HCT116 (cell line): Measurements from ENCODE around the gene CABLES1. TPM values are rescaled to one million over a fixed set of nuclear protein-coding genes. Genes with fewer than 3 reads are reported as not detected.

Experiments used
- ATAC-seq: fragments of 200-7000 bp; cut with Tn5 transposase; 2 replicates; pipeline ENCODE4 v1.9.1; 2020; ENCODE audit warnings: mild to moderate bottlenecking, moderate library complexity
- BruUV-seq: library from RNA; stranded (reverse); fragments of 400-500 nt; replicated peaks from 2 replicates; lab custom pipeline; 2021; lab: Mats Ljungman, UMichigan
- CTCF ChIA-PET: fragments of 300-600 bp; sonication (Branson Sonifier 250); formaldehyde crosslinking; loops from one replicate; lab custom pipeline; 2021; ENCODE audit warnings: antibody characterized with exemption; lab: Charles Lee
- POLR2A ChIA-PET: fragments of 300-600, 350-600 bp; sonication (Branson Sonifier 250); formaldehyde crosslinking; loops from one replicate; lab custom pipeline; 2021; ENCODE audit warnings: antibody characterized with exemption; lab: Charles Lee
- RAD21 ChIA-PET, 2 experiments: fragments of 300-600 bp; sonication (Branson Sonifier 250); formaldehyde crosslinking; loops; one replicate each; lab custom pipeline; 2023; ENCODE audit warnings: low total read pairs in 2 of 2; ENCODE audit not compliant: uncharacterized antibody in 2 of 2, unreplicated experiment in 2 of 2, low non-redundant PET in 1 of 2; lab: Charles Lee
- DNase-seq: peaks from one replicate; pipeline ENCODE4 v3.0.0-alpha.2; 2010; ENCODE audit warnings: low read depth, low spot score
- H2AFZ ChIP-seq: fragments of 200-600 bp; shearing (Covaris generic), sonication (generic); 2 replicates; pipeline ENCODE4 v1.6.1; 2017; ENCODE audit warnings: low read depth, mixed run types, mixed read lengths, antibody characterized with exemption, low read length; ENCODE audit not compliant: poor library complexity, severe bottlenecking
- H3K27ac ChIP-seq: 2 replicates; pipeline ENCODE4 v1.5.1; 2012; ENCODE audit warnings: low read depth, low read length
- H3K27me3 ChIP-seq: fragments of 200-600 bp; sonication (generic); 2 replicates; pipeline ENCODE4 v1.6.1; 2016; ENCODE audit warnings: mixed run types, low read length, mixed read lengths; ENCODE audit not compliant: insufficient read depth
- H3K36me3 ChIP-seq, 2 experiments: fragments of 200-500 bp in 1 of 2; fragments of 200-600 bp in 1 of 2; sonication (Bioruptor generic) in 1 of 2; sonication (generic) in 1 of 2; 2 replicates each; pipeline versions ENCODE4 v1.5.1 to v1.6.1; 2014 to 2016; ENCODE audit warnings: low read length in 2 of 2, inconsistent platforms in 1 of 2, mixed read lengths in 1 of 2, mixed run types in 1 of 2; ENCODE audit not compliant: insufficient read depth in 2 of 2, control insufficient read depth in 1 of 2
- H3K4me1 ChIP-seq, 2 experiments: fragments of 200-600 bp in 1 of 2; sonication (generic) in 1 of 2; 2 replicates each; pipeline versions ENCODE4 v1.5.1 to v1.6.1; 2012 to 2017; ENCODE audit warnings: low read length in 2 of 2, inconsistent platforms in 1 of 2, mild to moderate bottlenecking in 1 of 2, mixed read lengths in 1 of 2, mixed run types in 1 of 2, moderate library complexity in 1 of 2; ENCODE audit not compliant: insufficient read depth in 2 of 2, control insufficient read depth in 1 of 2
- H3K4me2 ChIP-seq: fragments of 200-600 bp; sonication (generic); 2 replicates; pipeline ENCODE4 v1.6.1; 2017; ENCODE audit warnings: mixed run types, low read length, mixed read lengths
- H3K4me3 ChIP-seq, 2 experiments: fragments of 200-600 bp in 1 of 2; sonication (generic) in 1 of 2; replicated peaks in 1 of 2; 2 replicates each; pipeline ENCODE4 v1.5.1; 2011 to 2016; ENCODE audit warnings: low read length in 2 of 2, control low read depth in 1 of 2, low read depth in 1 of 2, mild to moderate bottlenecking in 1 of 2, mixed read lengths in 1 of 2, mixed run types in 1 of 2
- H3K79me2 ChIP-seq: fragments of 200-600 bp; sonication (generic); 2 replicates; pipeline ENCODE4 v1.6.1; 2017; ENCODE audit warnings: mild to moderate bottlenecking, mixed run types, low read length, moderate library complexity, mixed read lengths; ENCODE audit not compliant: insufficient read depth
- H3K9ac ChIP-seq: fragments of 200-600 bp; sonication (generic); 2 replicates; pipeline ENCODE4 v1.6.1; 2016; ENCODE audit warnings: low read length, mixed read lengths
- H3K9me2 ChIP-seq: fragments of 200-600 bp; sonication (generic), shearing (Covaris generic); 2 replicates; pipeline ENCODE4 v1.6.1; 2017; ENCODE audit warnings: mixed run types, mild to moderate bottlenecking, moderate library complexity; ENCODE audit not compliant: insufficient read depth
- H3K9me3 ChIP-seq, 2 experiments: fragments of 200-500 bp in 1 of 2; fragments of 200-600 bp in 1 of 2; sonication (Bioruptor generic) in 1 of 2; sonication (generic) in 1 of 2; 2 replicates each; pipeline ENCODE4 v1.6.1; 2014 to 2017; ENCODE audit warnings: low read length in 2 of 2, mixed read lengths in 2 of 2, inconsistent platforms in 1 of 2, low read depth in 1 of 2, mild to moderate bottlenecking in 1 of 2, mixed run types in 1 of 2, moderate library complexity in 1 of 2; ENCODE audit not compliant: control insufficient read depth in 1 of 2, insufficient read depth in 1 of 2
- H4K20me1 ChIP-seq: fragments of 200-600 bp; sonication (generic), shearing (Covaris generic); 2 replicates; pipeline ENCODE4 v1.6.1; 2017; ENCODE audit warnings: mixed run types, mild to moderate bottlenecking, moderate library complexity; ENCODE audit not compliant: insufficient read depth
- CBX3 ChIP-seq: IDR thresholded peaks from 2 replicates; pipeline ENCODE4 v1.6.1; 2012; ENCODE audit warnings: low read depth
- EGR1 ChIP-seq: IDR thresholded peaks from 2 replicates; pipeline ENCODE4 v1.6.1; 2012; ENCODE audit warnings: low read depth
- ELF1 ChIP-seq: IDR thresholded peaks from 2 replicates; pipeline ENCODE4 v1.6.1; 2012; ENCODE audit warnings: low read depth, borderline replicate concordance
- EZH2 ChIP-seq: fragments of 200-600 bp; sonication (generic); IDR thresholded peaks from 2 replicates; pipeline ENCODE4 v1.6.1; 2017; ENCODE audit warnings: antibody characterized with exemption, mixed run types
- EZH2phosphoT487 ChIP-seq: fragments of 200-600 bp; IDR thresholded peaks from 2 replicates; pipeline ENCODE4 v1.6.1; 2018; ENCODE audit warnings: antibody characterized with exemption, borderline replicate concordance
- FOSL1 ChIP-seq: IDR thresholded peaks from 2 replicates; pipeline ENCODE4 v1.6.1; 2012; ENCODE audit warnings: low read depth
- JUND ChIP-seq: IDR thresholded peaks from 2 replicates; pipeline ENCODE4 v1.6.1; 2012
- POLR2AphosphoS5 ChIP-seq: IDR thresholded peaks from 2 replicates; pipeline ENCODE4 v1.6.1; 2011; ENCODE audit warnings: mild to moderate bottlenecking, low read depth, low read length, moderate library complexity
- RAD21 ChIP-seq: IDR thresholded peaks from 2 replicates; pipeline ENCODE4 v1.6.1; 2012; ENCODE audit warnings: low read depth, mild to moderate bottlenecking
- SIN3A ChIP-seq: IDR thresholded peaks from 2 replicates; pipeline ENCODE4 v1.6.1; 2012; ENCODE audit warnings: low read depth
- SP1 ChIP-seq: IDR thresholded peaks from 2 replicates; pipeline ENCODE4 v1.6.1; 2012; ENCODE audit warnings: low read depth
- SRF ChIP-seq: IDR thresholded peaks from 2 replicates; pipeline ENCODE4 v1.6.1; 2012; ENCODE audit warnings: low read depth
- YY1 ChIP-seq: IDR thresholded peaks from 2 replicates; pipeline ENCODE4 v1.6.1; 2011; ENCODE audit warnings: low read length, low read depth, moderate library complexity, mild to moderate bottlenecking; ENCODE audit not compliant: insufficient replicate concordance; ENCODE audit errors: extremely low read depth
- ZFX ChIP-seq: fragments of 450-650 bp; IDR thresholded peaks from 2 replicates; pipeline ENCODE4 v1.6.1; 2017
- ZNF274 ChIP-seq: fragments of 200-500 bp; sonication (Bioruptor generic); IDR thresholded peaks from 2 replicates; pipeline ENCODE4 v1.6.1; 2014; ENCODE audit warnings: mild to moderate bottlenecking, low read depth, low read length, inconsistent platforms
- intact Hi-C: fragments of 100-400 bp; cut with micrococcal nuclease; formaldehyde crosslinking; loops from 2 replicates; pipeline ENCODE4 v1.10.0; 2022
- total RNA-seq: library from RNA; stranded (reverse); gene quantifications from one replicate; pipeline ENCODE4 v1.2.1, GENCODE V29; 2021; ENCODE audit not compliant: unreplicated experiment
- TF ChIP-seq, protein P1 (sequence below): IDR thresholded peaks from 2 replicates; pipeline ENCODE4 v1.6.1; 2011; ENCODE audit warnings: mild to moderate bottlenecking, low read length, moderate library complexity; ENCODE audit not compliant: insufficient replicate concordance; ENCODE audit errors: extremely low read depth
- TF ChIP-seq, protein P2 (sequence below): IDR thresholded peaks from 2 replicates; pipeline ENCODE4 v1.6.1; 2012
- TF ChIP-seq, protein P3 (sequence below): IDR thresholded peaks from 2 replicates; pipeline ENCODE4 v1.6.1; 2012
- TF ChIP-seq, protein P4 (sequence below), 3 experiments: fragments of 200-600 bp in 1 of 3; sonication (generic) in 1 of 3; IDR thresholded peaks in 2 of 3; conservative IDR thresholded peaks in 1 of 3; 2 replicates each; pipeline ENCODE4 v1.5.1; 2012 to 2017; ENCODE audit warnings: low read depth in 2 of 3, low read length in 2 of 3, antibody characterized with exemption in 1 of 3, borderline replicate concordance in 1 of 3, control low read depth in 1 of 3, mild to moderate bottlenecking in 1 of 3, mixed read lengths in 1 of 3, mixed run types in 1 of 3, moderate library complexity in 1 of 3; ENCODE audit not compliant: insufficient read depth in 1 of 3

CABLES1 gene
- total RNA-seq, 1 experiment from 2014 or later: 7.7 TPM

DNA sequence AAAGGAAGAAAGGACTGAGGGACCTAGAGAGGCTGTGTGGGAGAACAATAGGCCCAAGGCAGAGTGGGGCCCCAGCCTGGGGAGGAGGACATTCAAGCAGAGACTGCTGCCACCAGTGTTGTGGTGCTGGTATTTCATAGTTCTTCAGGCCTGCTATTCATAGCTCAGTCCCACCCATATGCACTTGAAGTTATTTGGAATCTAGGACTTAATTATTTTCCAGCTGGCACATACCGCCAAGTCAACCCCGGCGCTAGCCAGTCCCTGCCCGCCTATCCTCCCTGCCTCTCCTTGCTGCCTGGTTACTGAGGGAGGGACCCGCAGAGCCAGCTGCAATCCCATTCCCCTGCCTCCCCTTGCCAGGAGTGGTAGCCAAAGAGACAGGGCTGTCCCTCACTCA is 141.2 kb downstream of the CABLES1 start (continued):
- TF ChIP-seq, protein P1, sequence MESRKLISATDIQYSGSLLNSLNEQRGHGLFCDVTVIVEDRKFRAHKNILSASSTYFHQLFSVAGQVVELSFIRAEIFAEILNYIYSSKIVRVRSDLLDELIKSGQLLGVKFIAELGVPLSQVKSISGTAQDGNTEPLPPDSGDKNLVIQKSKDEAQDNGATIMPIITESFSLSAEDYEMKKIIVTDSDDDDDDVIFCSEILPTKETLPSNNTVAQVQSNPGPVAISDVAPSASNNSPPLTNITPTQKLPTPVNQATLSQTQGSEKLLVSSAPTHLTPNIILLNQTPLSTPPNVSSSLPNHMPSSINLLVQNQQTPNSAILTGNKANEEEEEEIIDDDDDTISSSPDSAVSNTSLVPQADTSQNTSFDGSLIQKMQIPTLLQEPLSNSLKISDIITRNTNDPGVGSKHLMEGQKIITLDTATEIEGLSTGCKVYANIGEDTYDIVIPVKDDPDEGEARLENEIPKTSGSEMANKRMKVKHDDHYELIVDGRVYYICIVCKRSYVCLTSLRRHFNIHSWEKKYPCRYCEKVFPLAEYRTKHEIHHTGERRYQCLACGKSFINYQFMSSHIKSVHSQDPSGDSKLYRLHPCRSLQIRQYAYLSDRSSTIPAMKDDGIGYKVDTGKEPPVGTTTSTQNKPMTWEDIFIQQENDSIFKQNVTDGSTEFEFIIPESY: no peak
- TF ChIP-seq EGR1: no peak
- no peak for TF ChIP-seq CBX3
- no peak for TF ChIP-seq ZFX
- no peak for TF ChIP-seq YY1
- TF ChIP-seq JUND: no peak
- no peak for TF ChIP-seq ELF1
- TF ChIP-seq, protein P2, sequence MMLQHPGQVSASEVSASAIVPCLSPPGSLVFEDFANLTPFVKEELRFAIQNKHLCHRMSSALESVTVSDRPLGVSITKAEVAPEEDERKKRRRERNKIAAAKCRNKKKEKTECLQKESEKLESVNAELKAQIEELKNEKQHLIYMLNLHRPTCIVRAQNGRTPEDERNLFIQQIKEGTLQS: no peak
- TF ChIP-seq SP1: no peak
- TF ChIP-seq FOSL1: no peak
- TF ChIP-seq, protein P3, sequence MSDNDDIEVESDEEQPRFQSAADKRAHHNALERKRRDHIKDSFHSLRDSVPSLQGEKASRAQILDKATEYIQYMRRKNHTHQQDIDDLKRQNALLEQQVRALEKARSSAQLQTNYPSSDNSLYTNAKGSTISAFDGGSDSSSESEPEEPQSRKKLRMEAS: no peak
- TF ChIP-seq POLR2AphosphoS5: no peak

DNA sequence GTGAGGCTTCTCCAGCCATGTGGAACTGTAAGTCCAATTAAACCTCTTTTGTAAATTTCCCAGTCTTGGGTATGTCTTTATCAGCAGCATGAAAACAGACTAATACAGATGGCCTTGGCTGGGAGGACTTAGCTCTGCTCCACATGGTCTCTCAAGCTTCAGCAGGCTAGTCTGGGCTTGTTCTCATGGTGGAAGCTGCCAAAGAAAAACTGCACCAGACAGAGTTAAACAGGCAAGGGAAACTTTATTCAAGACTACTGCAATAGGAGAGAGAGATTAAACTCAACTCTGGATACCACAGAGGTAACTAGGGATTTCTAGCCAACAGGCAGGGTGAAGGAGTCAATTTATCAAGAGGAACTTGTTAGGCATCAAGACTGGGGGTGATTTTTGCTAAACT is 142.1 kb downstream of the CABLES1 start:
- CTCF ChIA-PET: no interaction called here
- Histone ChIP-seq H3K9me2 (no peaks in the 10 kb centered on the region), H3K36me3 (no peaks in the 10 kb centered on the region), H3K9me3 (peaks cover 0 to 9% of the 10 kb centered on the region in 2 experiments; a peak in 1 of 4 replicates), H3K79me2 (no peaks in the 10 kb centered on the region), H3K4me3 (no peak overlapping the region), H3K27ac (no peak overlapping the region), H3K9ac (no peak overlapping the region), H3K4me1 (peaks cover 12 to 28% of the 10 kb centered on the region in 2 experiments), H3K27me3 (no peaks in the 10 kb centered on the region), H4K20me1 (no peaks in the 10 kb centered on the region), H2AFZ (no peak overlapping the region), H3K4me2 (no peak overlapping the region)
- DNase-seq: no peak
- no TSS peak for BruUV-seq
- ATAC-seq: no peak
- intact Hi-C loops: no loop called here
- POLR2A ChIA-PET: no interaction called here
- RAD21 ChIA-PET: no interaction called here
- no peak for TF ChIP-seq ZNF274
- TF ChIP-seq, protein P1: no peak
- no peak for TF ChIP-seq EGR1
- TF ChIP-seq YY1: no peak
- no peak for TF ChIP-seq SIN3A
- TF ChIP-seq RAD21: no peak
- no peak for TF ChIP-seq JUND
- no peak for TF ChIP-seq EZH2
- TF ChIP-seq, protein P4, sequence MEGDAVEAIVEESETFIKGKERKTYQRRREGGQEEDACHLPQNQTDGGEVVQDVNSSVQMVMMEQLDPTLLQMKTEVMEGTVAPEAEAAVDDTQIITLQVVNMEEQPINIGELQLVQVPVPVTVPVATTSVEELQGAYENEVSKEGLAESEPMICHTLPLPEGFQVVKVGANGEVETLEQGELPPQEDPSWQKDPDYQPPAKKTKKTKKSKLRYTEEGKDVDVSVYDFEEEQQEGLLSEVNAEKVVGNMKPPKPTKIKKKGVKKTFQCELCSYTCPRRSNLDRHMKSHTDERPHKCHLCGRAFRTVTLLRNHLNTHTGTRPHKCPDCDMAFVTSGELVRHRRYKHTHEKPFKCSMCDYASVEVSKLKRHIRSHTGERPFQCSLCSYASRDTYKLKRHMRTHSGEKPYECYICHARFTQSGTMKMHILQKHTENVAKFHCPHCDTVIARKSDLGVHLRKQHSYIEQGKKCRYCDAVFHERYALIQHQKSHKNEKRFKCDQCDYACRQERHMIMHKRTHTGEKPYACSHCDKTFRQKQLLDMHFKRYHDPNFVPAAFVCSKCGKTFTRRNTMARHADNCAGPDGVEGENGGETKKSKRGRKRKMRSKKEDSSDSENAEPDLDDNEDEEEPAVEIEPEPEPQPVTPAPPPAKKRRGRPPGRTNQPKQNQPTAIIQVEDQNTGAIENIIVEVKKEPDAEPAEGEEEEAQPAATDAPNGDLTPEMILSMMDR (IDR thresholded peaks at IDR 0.05 in 2 of 3, conservative IDR thresholded peaks at IDR 0.05 in 1 of 3; ENCODE audit: borderline replicate concordance in 1 of 3, insufficient read depth in 1 of 3, low read depth in 2 of 3, low read length in 2 of 3): no peak
- no peak for TF ChIP-seq ZFX
- TF ChIP-seq, protein P2: no peak
- TF ChIP-seq, protein P3: no peak
- no peak for TF ChIP-seq EZH2phosphoT487
- no peak for TF ChIP-seq FOSL1
- TF ChIP-seq SRF: no peak
